ENCODE data around the gene MIEN1. TPM values are rescaled to one million over a fixed set of nuclear protein-coding genes. Genes with fewer than 3 reads are reported as not detected.
"Not testable (repeated sequence)": the region's sequence is repeated elsewhere in the genome, so short reads cannot be mapped to it uniquely, and the experiment has no call there.

The MIEN1 gene
- total RNA-seq, 1 donor from 2014 or later: 95.7 TPM

GRCh38 chr17:39727556-39727955 lies 2.8 kb downstream of the MIEN1 start:
- no peak for DNase-seq (ENCODE audit: low read depth)
- H3K4me3 ChIP-seq (ENCODE audit: low read depth, low read length): no peak overlapping the region
- TF ChIP-seq CTCF (conservative IDR thresholded peaks at IDR 0.05; ENCODE audit: low read depth, low read length): no peak

- H3K4me3 ChIP-seq (ENCODE audit: low read depth, low read length): no peak overlapping the region
- DNase-seq (ENCODE audit: low read depth): no peak
- no peak for TF ChIP-seq CTCF (conservative IDR thresholded peaks at IDR 0.05; ENCODE audit: low read depth, low read length)
These were observed 3.7 kb downstream of the MIEN1 start for GRCh38 chr17:39726617-39727016.

GRCh38 chr17:39725923-39726322 lies 4.4 kb downstream of the MIEN1 start:
- not testable (repeated sequence) for H3K4me3 ChIP-seq (ENCODE audit: low read depth, low read length); DNase-seq (ENCODE audit: low read depth)

GRCh38 chr17:39724731-39725130 lies 5.6 kb downstream of the MIEN1 start:
- DNase-seq (ENCODE audit: low read depth): no peak
- TF ChIP-seq CTCF (conservative IDR thresholded peaks at IDR 0.05; ENCODE audit: low read depth, low read length): no peak
- no peak overlapping the region for H3K4me3 ChIP-seq (ENCODE audit: low read depth, low read length)

- H3K4me3 ChIP-seq (ENCODE audit: low read depth, low read length): no peak overlapping the region
- TF ChIP-seq CTCF (conservative IDR thresholded peaks at IDR 0.05; ENCODE audit: low read depth, low read length): no peak
- DNase-seq (ENCODE audit: low read depth): no peak
These were observed 7.1 kb downstream of the MIEN1 start for GRCh38 chr17:39722965-39723848.

GRCh38 chr17:39722104-39722503 lies 8.2 kb downstream of the MIEN1 start:
- no peak for DNase-seq (ENCODE audit: low read depth)
- H3K4me3 ChIP-seq (ENCODE audit: low read depth, low read length): no peak overlapping the region
- no peak for TF ChIP-seq CTCF (conservative IDR thresholded peaks at IDR 0.05; ENCODE audit: low read depth, low read length)

GRCh38 chr17:39719563-39720355 lies 10.6 kb downstream of the MIEN1 start:
- no peak overlapping the region for H3K4me3 ChIP-seq (ENCODE audit: low read depth, low read length)
- TF ChIP-seq CTCF (conservative IDR thresholded peaks at IDR 0.05; ENCODE audit: low read depth, low read length): no peak
- DNase-seq (ENCODE audit: low read depth): no peak

Data from epithelial cell of proximal tubule (primary cell).